Sigmoid colon (tissue), 4 donors: ENCODE data around the gene VPS33B.

Experiments
- CTCF ChIP-seq, 4 experiments: fragments of 450-650 bp in 3 of 4; fragments of 200-600 bp in 1 of 4; IDR thresholded peaks; one replicate each; pipeline ENCODE4 v1.5.1; 2016 to 2019; ENCODE audit warnings: antibody characterized with exemption in 4 of 4, mild to moderate bottlenecking in 3 of 4, moderate library complexity in 2 of 4
- EP300 ChIP-seq, 4 donors: sonication (generic); formaldehyde crosslinking; IDR thresholded peaks; one replicate each; pipeline ENCODE4 v1.6.1; 2017; ENCODE audit warnings: antibody characterized with exemption in 4 of 4
- POLR2A ChIP-seq, 2 donors: fragments of 450-650 bp; IDR thresholded peaks; one replicate each; pipeline ENCODE4 v1.6.1; 2016; ENCODE audit warnings: antibody characterized with exemption in 2 of 2, mild to moderate bottlenecking in 2 of 2, moderate library complexity in 2 of 2
- POLR2AphosphoS5 ChIP-seq, 4 donors: sonication (generic); formaldehyde crosslinking; IDR thresholded peaks; one replicate each; pipeline ENCODE4 v1.6.1; 2017; ENCODE audit warnings: antibody characterized with exemption in 4 of 4

GRCh38 chr15:91022832-91023129 lies 387 bp upstream of the VPS33B start:
- TF ChIP-seq CTCF (IDR thresholded peaks at IDR 0.05) (no peak), POLR2A (IDR thresholded peaks at IDR 0.05) (no peak), EP300 (IDR thresholded peaks at IDR 0.05) (no peak), POLR2AphosphoS5 (IDR thresholded peaks at IDR 0.05) (no peak)
